ENCODE results near the gene TSPY10.
"Not testable (repeated sequence)": the region's sequence is repeated elsewhere in the genome, so short reads cannot be mapped to it uniquely, and the experiment has no call there.

TSPY10 gene, protein sequence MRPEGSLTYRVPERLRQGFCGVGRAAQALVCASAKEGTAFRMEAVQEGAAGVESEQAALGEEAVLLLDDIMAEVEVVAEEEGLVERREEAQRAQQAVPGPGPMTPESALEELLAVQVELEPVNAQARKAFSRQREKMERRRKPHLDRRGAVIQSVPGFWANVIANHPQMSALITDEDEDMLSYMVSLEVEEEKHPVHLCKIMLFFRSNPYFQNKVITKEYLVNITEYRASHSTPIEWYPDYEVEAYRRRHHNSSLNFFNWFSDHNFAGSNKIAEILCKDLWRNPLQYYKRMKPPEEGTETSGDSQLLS

GRCh38 chrY:9527580-9527979 lies at the start of gene TSPY10:
Gene TSPY10 (plus strand): TSS chrY:9527880. CDS start chrY:9527926, 46 bp downstream.
- not testable (repeated sequence) for DNase-seq (ENCODE audit: low read depth)

DNA sequence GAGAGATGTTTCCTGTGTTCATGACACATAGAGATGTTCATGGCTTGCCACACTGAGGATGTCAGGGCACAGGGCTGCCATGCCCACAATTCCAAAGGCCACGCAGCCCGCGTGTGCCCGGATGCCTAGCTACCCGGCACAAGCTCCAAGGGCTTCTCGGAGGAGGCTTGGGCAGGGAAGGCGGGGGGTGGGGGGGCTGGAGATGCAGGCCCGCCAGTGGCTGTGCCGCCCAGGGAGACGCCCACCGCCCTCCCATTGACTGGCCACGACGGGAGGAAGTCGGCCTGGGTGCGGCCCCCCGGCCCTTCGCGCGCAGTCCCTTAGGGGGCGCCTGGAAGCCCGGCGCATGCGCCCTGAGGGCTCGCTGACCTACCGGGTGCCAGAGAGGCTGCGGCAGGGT lies 40.7 kb upstream of the TSPY10 start, which contains the start of gene TSPY9:
TSS of gene TSPY9 (plus strand) at position 301 of the 400 bp plus-strand sequence. CDS start at position 347, 46 bp downstream.
- not testable (repeated sequence) for DNase-seq (ENCODE audit: low read depth)

DNA sequence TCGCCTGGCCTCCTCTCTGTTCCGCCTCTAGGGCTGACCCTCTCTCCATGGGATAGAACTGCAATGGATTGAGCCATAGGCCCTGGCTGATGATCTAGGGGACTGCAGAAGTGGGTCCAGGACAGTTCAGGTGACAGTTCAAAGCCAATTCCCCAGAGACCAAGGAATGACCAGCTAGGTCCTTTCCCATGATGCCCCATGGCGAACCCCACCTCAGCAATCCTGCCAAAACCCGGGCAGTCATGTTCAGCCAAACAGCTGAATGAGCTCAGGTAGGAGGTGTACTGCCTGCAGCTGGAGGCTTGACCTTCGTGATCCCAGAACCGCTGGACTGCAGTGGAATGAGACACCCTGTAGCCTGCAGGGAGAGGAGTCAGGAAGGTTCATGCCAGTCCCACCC lies 23.3 kb upstream of the TSPY10 start:
- DNase-seq (ENCODE audit: low read depth): not testable (repeated sequence)

- not testable (repeated sequence) for DNase-seq (ENCODE audit: low read depth)
Measured at GRCh38 chrY:9516287-9516686, 11.4 kb upstream of the TSPY10 start.

Data from amniotic epithelial cell (primary cell).